ENCODE results near the gene ZNF619. TPM values are rescaled to one million over a fixed set of nuclear protein-coding genes. Genes with fewer than 3 reads are reported as not detected.

The ZNF619 gene
- total RNA-seq, 2 donors from 2014 or later, result 6.9 to 8.8 TPM

GRCh38 chr3:40452876-40453730 lies 23.8 kb upstream of the ZNF619 start:
- TF ChIP-seq POLR2AphosphoS5 (IDR thresholded peaks at IDR 0.05), result peak; percentile 98
- TF ChIP-seq POLR2A (IDR thresholded peaks at IDR 0.05), result peak; percentile 60
- peak in 2 of 4 experiments; percentile 9 to 23 for TF ChIP-seq CTCF (IDR thresholded peaks at IDR 0.05)
- intact Hi-C loops (cut with DNase I), result loop anchor here (1.0 to 10.0 kb wide), 4 partner anchors 74 to 1068 kb away; partner anchors contain the start of genes EIF1B and SLC25A38
- peak overlapping the region; percentile 55 to 73 for H3K4me3 ChIP-seq
- under 1% methylated on average over 40 of the region's 41 CpGs for WGBS
- DNase-seq (ENCODE audit: low spot score), result peak; percentile 99
- no peaks in the 10 kb centered on the region for H3K27me3 ChIP-seq (replicated peaks; ENCODE audit: insufficient read depth)
- H3K27ac ChIP-seq, result peak overlapping the region; percentile 92 to 93
- no peaks in the 10 kb centered on the region for H3K36me3 ChIP-seq
- no peaks in the 10 kb centered on the region for H3K9me3 ChIP-seq
- H3K4me1 ChIP-seq (replicated peaks), result no peaks in the 10 kb centered on the region

- no peak for DNase-seq (ENCODE audit: low spot score)
- 34% methylated on average over 6 of the region's 6 CpGs for WGBS
- intact Hi-C loops (cut with DNase I), result loop anchor here (1.0 to 10.0 kb wide), 4 partner anchors 73 to 1069 kb away; partner anchors contain the start of genes EIF1B and SLC25A38
- peak overlapping the region in 1 of 2 donors; percentile 73 for H3K4me3 ChIP-seq
- H3K9me3 ChIP-seq, result no peaks in the 10 kb centered on the region
- H3K36me3 ChIP-seq, result peaks cover 0 to 5% of the 10 kb centered on the region in 2 donors
- no peaks in the 10 kb centered on the region for H3K27me3 ChIP-seq (replicated peaks; ENCODE audit: insufficient read depth)
- TF ChIP-seq POLR2AphosphoS5 (IDR thresholded peaks at IDR 0.05), result no peak
- no peak for TF ChIP-seq POLR2A (IDR thresholded peaks at IDR 0.05)
- no peak for TF ChIP-seq CTCF (IDR thresholded peaks at IDR 0.05)
- H3K27ac ChIP-seq, result no peak overlapping the region
- H3K4me1 ChIP-seq (replicated peaks), result no peaks in the 10 kb centered on the region
Measured at GRCh38 chr3:40453933-40454332, 23.0 kb upstream of the ZNF619 start.

GRCh38 chr3:40455328-40455727 lies 21.6 kb upstream of the ZNF619 start:
- intact Hi-C loops (cut with DNase I), result loop anchor here (10.0 kb wide), 2 partner anchors 519 to 1071 kb away; partner anchors contain the start of gene SLC25A38
- no peaks in the 10 kb centered on the region for H3K4me1 ChIP-seq (replicated peaks)
- TF ChIP-seq CTCF (IDR thresholded peaks at IDR 0.05) (no peak), POLR2AphosphoS5 (IDR thresholded peaks at IDR 0.05) (no peak), POLR2A (IDR thresholded peaks at IDR 0.05) (no peak)
- 90% methylated on average over 4 of the region's 4 CpGs for WGBS
- no peaks in the 10 kb centered on the region for H3K9me3 ChIP-seq
- no peak overlapping the region for H3K4me3 ChIP-seq
- peaks cover 0 to 9% of the 10 kb centered on the region in 2 donors for H3K36me3 ChIP-seq
- no peak overlapping the region for H3K27ac ChIP-seq
- no peaks in the 10 kb centered on the region for H3K27me3 ChIP-seq (replicated peaks; ENCODE audit: insufficient read depth)
- DNase-seq (ENCODE audit: low spot score), result no peak

- WGBS, result 53% methylated on average over 29 of the region's 29 CpGs
- H3K27ac ChIP-seq, result peak overlapping the region; percentile 86 to 88
- no peaks in the 10 kb centered on the region for H3K27me3 ChIP-seq (replicated peaks; ENCODE audit: insufficient read depth)
- DNase-seq (ENCODE audit: low spot score), result no peak
- intact Hi-C loops (cut with DNase I), result loop anchor here (10.0 kb wide), 2 partner anchors 518 to 1072 kb away; partner anchors contain the start of gene SLC25A38
- H3K4me1 ChIP-seq (replicated peaks), result no peaks in the 10 kb centered on the region
- peaks cover 2 to 9% of the 10 kb centered on the region in 2 donors for H3K36me3 ChIP-seq
- TF ChIP-seq POLR2A (IDR thresholded peaks at IDR 0.05) (no peak), POLR2AphosphoS5 (IDR thresholded peaks at IDR 0.05) (no peak), CTCF (IDR thresholded peaks at IDR 0.05) (no peak)
- H3K4me3 ChIP-seq, result peak overlapping the region; percentile 79 to 94
- H3K9me3 ChIP-seq, result no peaks in the 10 kb centered on the region
Measured at GRCh38 chr3:40456279-40456939, 20.5 kb upstream of the ZNF619 start.

Measured in prostate gland (tissue), 2 donors.